ENCODE measurements around the gene CCL13. TPM values are rescaled to one million over a fixed set of nuclear protein-coding genes. Genes with fewer than 3 reads are reported as not detected.
"Not testable (repeated sequence)": the region's sequence is repeated elsewhere in the genome, so short reads cannot be mapped to it uniquely, and the experiment has no call there.

CCL13 gene
- total RNA-seq (2014; rRNA removed; shearing (Covaris generic)), result not detected in 2 replicates

DNA sequence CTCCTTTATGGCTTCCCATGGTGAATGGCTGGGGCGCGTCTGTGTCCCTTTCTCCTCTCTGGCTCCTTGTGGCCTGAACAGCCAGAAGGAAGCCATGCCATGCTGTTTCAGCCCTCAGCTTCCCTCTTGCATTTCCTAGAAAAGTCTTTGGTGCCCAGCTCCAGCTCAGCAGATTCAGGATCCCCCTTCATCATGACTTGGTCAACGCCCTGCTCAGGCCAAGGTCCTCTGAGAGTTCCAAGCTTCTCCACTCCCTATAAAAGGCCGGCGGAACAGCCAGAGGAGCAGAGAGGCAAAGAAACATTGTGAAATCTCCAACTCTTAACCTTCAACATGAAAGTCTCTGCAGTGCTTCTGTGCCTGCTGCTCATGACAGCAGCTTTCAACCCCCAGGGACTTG, at the start of gene CCL13:
TSS of gene CCL13 (plus strand) at position 287 of the 400 bp plus-strand sequence. CDS start at position 334, 47 bp downstream.
- no peak for DNase-seq (ENCODE audit: low spot score)

DNA sequence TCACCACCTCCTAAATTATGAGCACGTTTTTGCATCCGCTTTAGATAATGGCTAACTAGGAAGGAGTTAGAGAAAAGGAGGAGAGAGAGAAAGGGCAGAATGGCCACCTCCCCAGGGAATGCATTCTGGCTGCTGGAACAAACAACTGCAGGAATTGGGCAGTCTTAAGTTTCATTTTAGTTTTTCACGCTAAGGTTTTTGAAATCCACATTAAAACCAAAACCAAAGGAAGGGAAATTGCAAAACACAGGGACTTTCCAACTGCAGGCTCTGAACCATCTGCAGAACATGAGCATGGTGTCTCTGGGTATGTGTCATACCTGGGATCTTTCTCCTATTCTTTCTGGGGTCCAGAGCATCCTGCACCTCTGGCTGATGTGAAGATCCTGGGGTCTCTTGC, 49.2 kb upstream of the CCL13 start:
- DNase-seq (ENCODE audit: low spot score), result no peak

DNA sequence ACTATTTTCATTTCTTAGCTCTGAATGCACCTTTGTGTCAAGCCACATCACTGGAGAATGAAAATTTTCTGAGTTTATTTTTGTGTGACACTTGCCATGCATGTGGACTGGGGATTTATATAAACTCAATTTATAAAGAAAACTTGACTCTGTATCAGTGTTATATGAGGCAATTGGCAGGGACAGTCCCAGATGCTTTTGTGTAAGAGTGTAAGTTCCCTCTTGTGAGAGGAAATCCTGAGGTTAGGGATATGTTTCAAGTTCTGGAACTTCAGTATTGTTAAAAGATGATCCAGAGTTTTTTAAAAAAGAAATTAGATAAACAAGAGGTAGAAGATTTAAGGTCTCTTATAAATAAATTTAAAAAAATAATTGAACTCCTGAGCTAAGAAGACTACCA, 47.9 kb upstream of the CCL13 start:
- no peak for DNase-seq (ENCODE audit: low spot score)

DNA sequence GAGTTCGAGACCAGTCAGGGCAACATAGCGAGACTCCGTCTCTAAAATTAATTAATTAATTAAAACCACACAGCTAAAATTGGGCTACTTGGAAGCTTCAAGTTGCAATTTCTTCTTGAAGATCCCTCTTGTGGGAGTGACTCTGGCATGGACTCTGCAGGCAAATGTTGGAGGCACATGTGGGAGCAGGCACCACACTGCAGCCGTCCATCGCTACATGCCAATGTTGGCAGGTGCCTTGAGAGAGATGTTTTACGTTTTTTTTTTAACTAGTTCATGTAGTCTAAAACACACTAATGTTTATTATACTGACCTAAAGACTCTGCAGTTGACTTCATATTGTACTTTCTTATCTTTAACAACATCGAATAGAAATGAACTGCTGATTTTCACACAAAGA, 45.0 kb upstream of the CCL13 start:
- no peak for DNase-seq (ENCODE audit: low spot score)

DNA sequence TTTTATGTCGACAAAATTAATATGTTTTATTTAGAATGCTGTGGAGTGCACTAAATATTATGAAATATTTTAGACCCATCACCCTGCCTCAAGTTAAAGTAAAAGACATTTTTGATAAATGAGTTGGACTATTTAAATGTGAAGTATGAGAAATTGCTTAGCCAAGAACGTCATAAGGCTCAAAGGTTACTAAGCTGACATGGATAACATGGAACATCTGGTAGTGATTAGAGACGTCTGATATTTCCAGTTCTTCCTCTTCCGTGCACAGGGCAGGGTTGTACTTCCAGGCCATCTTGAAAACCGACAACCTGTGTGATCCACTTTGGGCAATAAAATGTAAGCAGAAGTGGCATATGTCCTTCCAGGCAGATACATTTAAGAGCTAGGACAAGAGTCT, 44.2 kb upstream of the CCL13 start:
- DNase-seq (ENCODE audit: low spot score), result no peak

DNA sequence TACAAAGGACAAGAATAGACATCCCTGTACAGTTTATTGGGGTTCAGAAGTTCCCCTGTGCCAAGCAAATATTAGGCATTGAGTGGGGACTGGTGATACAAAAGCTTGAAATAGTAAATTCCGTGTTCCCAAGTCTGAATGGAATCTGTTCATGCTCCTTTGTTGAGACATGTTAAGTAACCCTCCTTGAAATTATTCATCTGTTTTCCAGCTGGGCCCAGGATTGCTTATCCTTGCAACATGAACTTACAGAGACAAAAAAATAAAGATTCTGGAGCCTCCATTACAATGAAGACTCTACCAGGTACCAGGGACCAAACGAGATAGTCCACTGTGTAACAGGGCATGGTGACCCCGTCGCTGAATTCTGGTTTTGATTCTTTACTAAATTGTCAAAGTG, 43.1 kb upstream of the CCL13 start:
- DNase-seq (ENCODE audit: low spot score), result no peak

DNA sequence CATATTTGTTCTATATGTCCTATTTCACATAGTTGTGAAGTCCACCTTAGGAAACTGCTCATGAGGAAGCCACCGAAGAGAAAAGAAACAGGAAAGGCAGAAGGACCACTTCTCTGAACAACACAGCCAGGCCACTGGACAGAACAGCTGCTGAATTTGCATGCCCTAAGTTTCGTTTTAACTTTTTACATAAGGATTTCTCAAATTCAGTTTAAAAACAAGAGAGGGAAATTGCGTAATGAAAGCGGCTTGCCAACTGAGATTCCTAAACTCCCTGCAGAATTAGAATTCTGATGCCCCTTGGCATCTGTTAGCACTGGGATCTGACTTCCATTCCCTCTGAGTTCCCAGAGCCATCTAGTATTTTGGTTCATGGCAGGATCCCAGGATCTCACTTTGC, 42.0 kb upstream of the CCL13 start:
- no peak for DNase-seq (ENCODE audit: low spot score)

DNA sequence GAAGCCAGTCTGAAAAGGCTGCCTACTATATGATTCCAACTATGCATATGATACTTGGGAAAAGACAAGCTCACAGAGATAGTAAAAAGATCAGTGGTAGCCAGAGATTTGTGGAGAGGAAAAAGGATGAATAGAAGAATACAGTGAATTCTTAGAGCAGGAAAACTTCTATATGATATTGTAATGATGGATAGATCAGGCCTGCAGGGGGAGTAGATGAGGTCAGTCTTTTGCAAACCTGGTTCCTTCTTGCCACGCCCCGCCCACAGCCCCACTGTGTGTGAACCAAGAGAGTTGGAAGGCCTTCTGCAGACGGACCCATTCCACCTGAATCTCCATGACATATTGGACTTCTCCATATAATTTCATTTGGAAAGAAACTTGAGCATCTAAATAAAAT, 37.8 kb upstream of the CCL13 start:
- no peak for DNase-seq (ENCODE audit: low spot score)

DNA sequence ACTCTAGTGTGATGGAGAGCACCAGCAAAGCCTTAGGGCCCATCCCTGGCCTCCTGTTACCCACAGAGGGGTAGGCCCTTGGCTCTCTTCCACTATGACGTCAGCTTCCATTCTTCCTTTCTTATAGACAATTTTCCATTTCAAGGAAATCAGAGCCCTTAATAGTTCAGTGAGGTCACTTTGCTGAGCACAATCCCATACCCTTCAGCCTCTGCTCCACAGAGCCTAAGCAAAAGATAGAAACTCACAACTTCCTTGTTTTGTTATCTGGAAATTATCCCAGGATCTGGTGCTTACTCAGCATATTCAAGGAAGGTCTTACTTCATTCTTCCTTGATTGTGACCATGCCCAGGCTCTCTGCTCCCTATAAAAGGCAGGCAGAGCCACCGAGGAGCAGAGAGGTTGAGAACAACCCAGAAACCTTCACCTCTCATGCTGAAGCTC, 37.2 kb upstream of the CCL13 start, which contains the start of gene CCL8:
TSS of gene CCL8 (plus strand) at position 397 of the 445 bp plus-strand sequence. CDS start 67 bp downstream, outside the sequence.
- DNase-seq (ENCODE audit: low spot score), result no peak

DNA sequence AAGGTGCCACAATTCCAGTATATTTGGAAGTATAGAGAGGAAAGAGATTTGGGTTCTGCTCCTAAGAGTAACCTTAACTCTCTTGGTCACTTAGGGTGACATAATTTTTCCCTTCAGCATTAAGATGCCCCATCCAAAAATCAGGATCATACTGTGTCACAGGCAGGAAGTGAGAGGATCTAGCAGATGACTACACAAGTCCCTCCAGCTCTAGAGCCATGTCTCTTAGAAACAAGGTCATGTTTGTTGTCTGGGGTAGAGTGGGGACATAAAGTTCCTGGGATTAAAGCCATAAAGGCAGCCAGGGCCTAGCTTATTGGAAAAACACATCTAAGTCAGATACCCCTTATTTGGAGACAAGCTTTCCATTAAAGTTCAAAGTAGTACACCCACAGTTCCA, 34.3 kb upstream of the CCL13 start:
- no peak for DNase-seq (ENCODE audit: low spot score)

DNA sequence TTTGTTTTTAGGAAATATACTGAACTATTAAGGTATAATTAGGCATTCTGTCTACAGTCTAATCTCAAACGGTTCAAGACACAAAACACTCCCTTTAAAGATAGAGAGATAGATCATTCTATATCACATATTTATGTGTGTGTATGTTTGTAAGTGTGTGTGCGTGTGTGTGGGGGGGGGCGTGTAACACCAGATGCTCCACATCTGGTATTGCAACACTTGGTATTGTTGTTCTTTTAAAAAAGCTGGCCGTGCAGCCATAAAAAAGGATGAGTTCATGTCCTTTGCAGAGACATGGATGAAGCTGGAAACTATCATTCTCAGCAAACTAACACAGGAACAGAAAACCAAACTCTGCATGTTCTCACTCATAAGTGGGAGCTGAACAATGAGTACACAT, 28.7 kb upstream of the CCL13 start:
- not testable (repeated sequence) for DNase-seq (ENCODE audit: low spot score)

DNA sequence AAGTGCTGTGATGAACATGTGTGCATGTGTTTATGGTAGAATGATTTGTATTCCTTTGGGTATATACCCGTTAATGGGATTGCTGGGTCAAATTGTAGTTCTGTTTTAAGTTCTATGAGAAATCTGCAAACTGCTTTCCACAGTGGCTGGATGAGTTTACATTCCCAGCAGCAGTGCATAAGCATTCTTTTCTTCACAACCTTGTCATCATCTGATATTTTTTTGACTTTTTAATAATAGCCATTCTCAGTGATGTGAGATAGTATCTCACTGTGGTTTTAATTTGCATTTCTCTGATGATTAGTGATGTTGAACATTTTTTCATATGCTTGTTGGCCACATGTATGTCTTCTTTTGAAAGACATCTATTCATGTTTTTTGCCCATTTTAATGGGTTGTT, 18.6 kb upstream of the CCL13 start:
- no peak for DNase-seq (ENCODE audit: low spot score)

DNA sequence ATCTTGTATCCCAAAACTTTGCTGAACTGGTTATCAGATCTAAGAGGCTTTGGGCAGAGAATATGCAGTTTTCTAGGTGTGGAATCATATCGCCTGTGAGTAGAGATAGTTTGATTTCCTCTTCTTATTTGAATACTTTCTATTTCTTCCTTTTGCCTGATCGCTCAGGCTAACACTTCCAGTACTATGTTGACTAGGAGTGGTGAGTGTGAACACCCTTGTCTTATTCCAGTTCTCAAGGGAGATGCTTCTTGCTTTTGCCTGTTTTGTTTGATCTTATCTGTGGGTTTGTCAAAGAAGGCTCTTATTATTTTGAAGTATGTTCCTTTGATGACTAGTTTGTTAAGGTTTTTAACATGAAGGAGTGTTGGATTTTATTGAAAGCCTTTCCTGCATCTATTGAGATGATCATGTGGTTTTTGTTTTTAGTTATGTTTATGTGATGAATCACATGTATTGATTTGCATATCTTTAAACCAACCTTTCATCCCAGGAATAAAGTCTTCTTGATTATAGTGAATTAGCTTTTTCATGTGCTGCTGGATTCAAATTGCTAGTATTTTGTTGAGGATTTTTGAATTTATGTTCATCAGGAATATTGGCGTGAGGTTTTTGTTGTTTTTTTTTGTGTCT, 17.0 kb upstream of the CCL13 start:
- DNase-seq (ENCODE audit: low spot score), result no peak

DNA sequence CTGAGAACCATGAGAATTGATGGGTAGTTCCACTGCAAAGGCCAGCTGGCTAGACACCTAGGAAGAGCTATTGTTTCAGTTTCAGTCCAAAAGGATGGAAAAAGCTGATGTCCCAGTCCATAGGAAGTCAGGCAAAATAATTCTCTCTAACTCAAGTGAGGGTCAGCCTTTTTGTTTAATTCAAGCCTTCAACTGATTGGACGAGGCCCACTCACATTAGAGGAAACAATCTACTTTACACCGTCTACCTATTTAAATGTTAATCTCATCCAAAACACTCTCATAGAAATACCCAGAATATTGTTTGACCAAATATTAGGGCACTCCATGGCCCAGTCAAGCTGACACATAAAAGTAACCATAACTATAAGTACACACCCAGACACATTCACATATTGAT, 14.4 kb upstream of the CCL13 start:
- DNase-seq (ENCODE audit: low spot score), result no peak

DNA sequence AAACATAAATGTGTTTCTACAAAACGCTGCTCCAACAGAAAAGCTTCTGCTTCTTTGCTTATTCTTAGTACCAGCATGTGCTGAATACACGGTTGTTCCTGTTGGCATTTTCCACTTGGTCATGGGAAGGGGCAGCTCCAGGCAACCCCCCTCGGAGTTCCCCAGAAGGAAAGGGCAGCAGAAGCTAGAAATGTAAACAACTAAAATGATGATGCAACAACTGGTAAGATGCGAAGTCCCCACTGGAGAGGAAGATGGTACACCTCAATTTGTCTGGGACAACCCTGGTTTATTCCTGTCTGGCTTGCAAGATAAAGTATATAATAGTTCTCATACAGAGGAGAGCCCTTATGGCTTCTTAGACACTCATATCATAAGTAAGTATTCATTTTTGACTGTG, 9.2 kb upstream of the CCL13 start:
- no peak for DNase-seq (ENCODE audit: low spot score)

DNA sequence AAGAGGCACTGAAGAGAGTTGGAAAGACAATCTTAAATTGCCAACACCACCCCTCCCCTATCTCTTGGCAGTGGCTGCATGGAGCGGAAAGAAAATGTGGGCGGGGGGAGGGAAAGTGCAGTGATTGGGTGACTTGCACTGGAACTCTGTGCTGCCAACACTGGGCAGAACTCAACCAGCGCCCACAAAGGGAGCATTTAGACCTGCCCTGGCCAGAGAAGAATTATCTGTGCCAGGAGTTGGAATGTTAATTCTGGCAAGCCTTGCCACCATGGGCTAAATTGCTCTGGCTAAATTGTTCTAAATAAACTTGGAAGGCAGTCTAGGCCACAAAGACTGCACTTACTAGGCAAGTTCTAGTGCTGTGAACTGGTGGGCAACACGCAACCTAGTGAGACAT, 6.5 kb upstream of the CCL13 start:
- DNase-seq (ENCODE audit: low spot score), result no peak

DNA sequence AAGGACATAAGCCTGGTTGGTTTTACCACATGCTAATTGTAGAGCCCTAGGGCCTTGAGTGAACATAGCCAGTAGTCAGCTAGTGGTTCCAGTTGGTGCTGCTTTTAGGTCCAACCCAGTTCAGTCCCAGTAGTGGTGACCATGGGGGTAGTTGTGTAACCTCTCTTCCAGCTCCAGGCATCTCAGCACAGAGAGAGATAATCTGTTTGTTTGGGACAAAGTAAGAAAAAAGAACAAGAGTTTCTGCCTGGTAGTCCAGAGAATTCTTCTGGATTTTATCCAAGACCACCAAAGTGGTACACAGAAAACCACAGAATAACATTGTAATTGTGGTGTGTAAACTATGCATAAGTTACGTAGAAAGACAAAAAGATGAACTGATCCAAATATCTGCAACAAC, 5.2 kb upstream of the CCL13 start:
- DNase-seq (ENCODE audit: low spot score), result no peak

DNA sequence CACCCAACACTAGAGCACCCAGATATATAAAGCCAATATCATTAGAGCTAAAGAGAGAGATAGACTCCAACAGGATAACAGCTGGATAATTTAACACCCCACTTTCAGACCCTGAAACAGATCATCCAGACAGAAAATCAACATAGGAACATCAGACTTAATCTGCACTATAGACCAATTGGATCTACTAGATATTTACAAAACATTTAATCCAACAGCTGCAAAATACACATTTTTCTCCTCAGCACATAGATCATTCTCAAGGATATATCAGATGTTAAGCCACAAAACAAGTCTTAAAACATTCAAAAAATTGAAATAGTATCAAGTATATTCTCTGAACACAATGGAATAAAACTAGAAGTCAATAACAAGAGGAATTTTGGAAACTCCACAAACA, 4.1 kb upstream of the CCL13 start:
- no peak for DNase-seq (ENCODE audit: low spot score)

DNA sequence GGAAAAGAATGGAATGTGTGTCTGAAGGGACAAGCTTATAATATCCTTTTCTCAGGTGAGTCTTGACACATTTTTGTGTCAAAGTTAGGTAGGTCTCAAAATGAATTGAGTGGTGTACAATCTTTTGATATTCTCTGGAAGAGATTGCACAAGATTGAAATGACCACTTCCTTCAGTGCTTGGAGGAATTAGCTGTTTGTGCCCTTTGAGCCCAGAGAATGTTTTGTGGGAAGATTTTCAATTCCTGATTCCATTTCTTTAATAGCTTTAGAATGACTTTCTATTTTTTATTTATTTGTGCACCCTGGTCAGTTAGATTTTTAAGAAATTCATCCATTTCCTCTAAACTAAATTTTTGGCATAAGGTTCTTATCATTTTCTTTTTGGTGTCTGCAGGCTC, 1.6 kb upstream of the CCL13 start:
- DNase-seq (ENCODE audit: low spot score), result no peak

DNA sequence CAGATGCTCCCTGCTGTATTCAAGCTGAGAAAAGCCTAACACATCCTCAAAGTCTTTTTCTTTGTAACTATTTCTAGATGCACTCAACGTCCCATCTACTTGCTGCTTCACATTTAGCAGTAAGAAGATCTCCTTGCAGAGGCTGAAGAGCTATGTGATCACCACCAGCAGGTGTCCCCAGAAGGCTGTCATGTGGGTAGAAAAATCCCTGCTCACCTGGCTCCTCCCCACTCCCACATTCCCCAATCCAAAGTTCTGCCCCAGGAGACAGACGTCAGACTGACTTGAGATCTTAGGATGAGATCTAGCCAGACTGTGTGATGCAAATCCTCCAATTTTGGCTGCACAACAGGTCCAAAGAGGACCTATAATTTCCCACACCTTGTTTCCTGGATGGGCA, 1.1 kb downstream of the CCL13 start:
- DNase-seq (ENCODE audit: low spot score), result no peak

DNA sequence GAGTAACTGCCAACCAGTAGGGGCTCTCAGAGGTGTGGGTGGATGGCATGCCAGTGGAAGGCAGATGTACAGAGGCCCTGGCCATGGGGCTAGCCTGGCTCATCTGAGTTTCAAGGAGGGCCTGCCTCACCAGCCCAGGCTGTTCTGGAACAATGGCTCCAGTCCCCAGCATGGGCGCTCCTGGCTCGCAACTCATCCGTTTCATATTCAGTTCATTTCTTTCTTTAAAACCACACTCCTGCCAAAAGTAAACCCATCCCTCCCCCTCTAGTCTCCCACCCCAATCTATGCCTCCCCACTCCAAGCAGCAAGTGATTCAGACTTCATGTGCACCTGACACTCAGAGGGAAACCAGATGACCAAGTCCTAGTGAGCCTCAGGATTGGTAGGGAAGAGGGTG, 2.4 kb downstream of the CCL13 start:
- no peak for DNase-seq (ENCODE audit: low spot score)

DNA sequence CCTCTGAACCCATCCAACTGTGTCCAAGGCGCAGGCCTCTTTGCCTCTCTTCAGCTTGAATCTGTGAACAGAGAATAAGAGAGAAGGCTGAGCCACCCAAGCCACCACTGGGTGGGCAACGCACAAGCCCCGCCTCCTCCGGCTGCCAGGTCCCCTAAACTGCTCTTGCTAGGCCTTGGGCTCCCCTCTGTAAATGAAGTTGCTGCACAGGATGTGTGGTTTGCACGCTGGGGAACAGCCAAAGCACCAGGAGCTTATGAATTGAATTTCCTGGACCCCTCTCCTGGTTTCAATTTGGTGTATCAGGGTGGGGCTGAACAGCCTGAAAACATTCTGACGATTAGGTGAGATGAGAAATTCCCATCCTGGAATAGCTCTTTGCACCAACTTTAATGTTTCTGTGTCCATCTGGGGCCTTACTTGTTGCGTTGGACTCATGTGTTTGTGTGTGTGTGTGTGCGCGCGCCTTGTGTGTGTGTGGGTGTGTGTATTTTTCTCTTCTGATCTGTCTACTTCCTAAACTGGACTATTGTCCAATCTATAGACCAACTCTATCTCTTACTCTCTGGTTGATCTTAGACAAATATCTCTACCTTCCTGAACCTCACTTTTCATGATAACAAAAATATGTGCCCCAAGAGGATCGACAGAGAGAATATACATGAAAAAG, 4.5 kb downstream of the CCL13 start:
- DNase-seq (ENCODE audit: low spot score), result no peak

DNA sequence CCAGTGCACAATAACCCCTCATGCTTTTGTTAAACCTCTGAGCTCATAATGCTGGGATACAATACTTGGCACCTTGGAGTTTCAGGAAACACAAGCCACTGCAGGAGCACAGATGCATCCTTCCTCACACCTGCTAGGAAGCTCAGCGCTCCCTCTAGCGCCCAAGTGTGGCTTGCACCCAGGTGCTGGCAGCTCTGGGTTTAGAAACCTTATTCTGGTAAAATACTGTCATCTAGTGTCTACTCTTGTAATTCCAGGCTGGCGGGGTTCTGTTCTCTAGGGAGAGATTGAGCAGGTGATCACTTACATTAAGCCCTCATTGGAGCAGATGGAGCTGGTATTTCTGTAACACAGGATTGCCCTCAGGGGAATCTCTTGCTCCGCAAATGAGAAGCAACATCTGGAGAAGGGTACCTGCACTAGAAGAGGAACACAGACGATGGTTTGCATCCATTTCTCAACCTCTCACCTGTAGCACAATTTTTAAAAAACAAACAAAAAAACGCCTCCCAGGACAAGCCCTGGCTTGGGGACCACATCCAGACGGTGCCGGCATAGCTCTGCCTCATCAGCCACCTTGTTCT, 5.3 kb downstream of the CCL13 start:
- peak; percentile 81 for DNase-seq (ENCODE audit: low spot score)

Measured in A172 (cell line).